IMR-90 (cell line): ENCODE data around the gene BAZ2A.

Experiments used
- BHLHE40 ChIP-seq: fragments of 150-350 bp; IDR thresholded peaks from 2 replicates; pipeline ENCODE4 v1.6.1; 2016; ENCODE audit warnings: mild to moderate bottlenecking, low read depth, low read length
- POLR2A ChIP-seq: IDR thresholded peaks from 2 replicates; pipeline ENCODE4 v1.6.1; 2012; ENCODE audit warnings: mild to moderate bottlenecking, low read depth, low read length
- RCOR1 ChIP-seq: IDR thresholded peaks from 2 replicates; pipeline ENCODE4 v1.6.1; 2012; ENCODE audit warnings: mild to moderate bottlenecking, low read length, improper control_type of control experiment; ENCODE audit not compliant: insufficient replicate concordance
- RFX5 ChIP-seq: IDR thresholded peaks from 2 replicates; pipeline ENCODE4 v1.8.0; 2012; ENCODE audit warnings: low read depth, mild to moderate bottlenecking, low read length, moderate library complexity
- SMC3 ChIP-seq: fragments of 150-350 bp; IDR thresholded peaks from 2 replicates; pipeline ENCODE4 v1.6.1; 2016; ENCODE audit warnings: low read depth, mild to moderate bottlenecking, antibody characterized with exemption, low read length, moderate library complexity
- TF ChIP-seq, protein P1 (sequence below): conservative IDR thresholded peaks from 2 replicates; pipeline ENCODE4 v1.5.1; 2012; ENCODE audit warnings: mild to moderate bottlenecking, low read depth, low read length, improper control_type of control experiment

DNA sequence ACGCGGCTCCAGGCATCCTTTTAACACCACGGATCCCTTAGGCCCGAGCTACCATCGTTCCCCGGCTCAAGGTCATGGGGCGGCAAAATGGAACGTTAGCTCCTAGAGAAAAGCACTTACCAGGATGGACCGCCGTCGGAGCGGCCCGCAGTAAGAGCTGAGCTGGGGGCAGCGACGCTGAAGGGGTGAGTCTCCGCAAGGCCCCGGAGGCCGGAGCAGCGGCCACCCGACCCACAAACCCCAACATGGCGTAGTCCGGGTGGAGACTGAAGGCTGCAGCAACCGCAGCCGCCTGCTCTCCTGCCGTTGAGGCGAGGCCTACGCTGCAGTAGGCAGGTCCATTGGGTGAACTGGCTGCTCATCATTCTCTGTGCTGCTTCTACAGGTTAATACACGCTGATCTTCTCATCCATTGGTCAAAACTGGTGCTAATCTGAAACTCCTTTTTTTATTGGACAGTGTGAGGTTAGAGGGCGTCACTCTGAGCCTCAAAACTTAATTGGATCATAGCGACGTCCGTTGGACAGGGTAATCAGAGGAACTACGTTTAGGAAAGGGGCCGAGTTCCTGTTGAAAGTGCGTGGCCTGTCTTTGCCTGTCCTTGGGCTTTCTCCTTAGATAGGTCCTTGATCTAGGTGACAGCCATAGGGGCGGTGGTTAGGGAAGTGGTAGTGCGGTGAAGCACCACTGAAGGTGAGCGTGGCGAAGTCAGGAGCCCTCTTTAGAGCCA lies 15.8 kb upstream of the BAZ2A start, which contains the start of gene ATP5F1B:
- TF ChIP-seq POLR2A: peak; percentile 98
- TF ChIP-seq, protein P1, sequence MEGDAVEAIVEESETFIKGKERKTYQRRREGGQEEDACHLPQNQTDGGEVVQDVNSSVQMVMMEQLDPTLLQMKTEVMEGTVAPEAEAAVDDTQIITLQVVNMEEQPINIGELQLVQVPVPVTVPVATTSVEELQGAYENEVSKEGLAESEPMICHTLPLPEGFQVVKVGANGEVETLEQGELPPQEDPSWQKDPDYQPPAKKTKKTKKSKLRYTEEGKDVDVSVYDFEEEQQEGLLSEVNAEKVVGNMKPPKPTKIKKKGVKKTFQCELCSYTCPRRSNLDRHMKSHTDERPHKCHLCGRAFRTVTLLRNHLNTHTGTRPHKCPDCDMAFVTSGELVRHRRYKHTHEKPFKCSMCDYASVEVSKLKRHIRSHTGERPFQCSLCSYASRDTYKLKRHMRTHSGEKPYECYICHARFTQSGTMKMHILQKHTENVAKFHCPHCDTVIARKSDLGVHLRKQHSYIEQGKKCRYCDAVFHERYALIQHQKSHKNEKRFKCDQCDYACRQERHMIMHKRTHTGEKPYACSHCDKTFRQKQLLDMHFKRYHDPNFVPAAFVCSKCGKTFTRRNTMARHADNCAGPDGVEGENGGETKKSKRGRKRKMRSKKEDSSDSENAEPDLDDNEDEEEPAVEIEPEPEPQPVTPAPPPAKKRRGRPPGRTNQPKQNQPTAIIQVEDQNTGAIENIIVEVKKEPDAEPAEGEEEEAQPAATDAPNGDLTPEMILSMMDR: no peak
- no peak for TF ChIP-seq BHLHE40
- no peak for TF ChIP-seq RFX5
- no peak for TF ChIP-seq SMC3
- no peak for TF ChIP-seq RCOR1
